GM19035 (cell line): Measurements from ENCODE around the gene SLC35A5.

Experiments used
- ATAC-seq: cut with Tn5 transposase; IDR thresholded peaks from one replicate; pipeline ENCODE4 v1.9.1; 2021; ENCODE audit not compliant: unreplicated experiment

The SLC35A5 gene

DNA sequence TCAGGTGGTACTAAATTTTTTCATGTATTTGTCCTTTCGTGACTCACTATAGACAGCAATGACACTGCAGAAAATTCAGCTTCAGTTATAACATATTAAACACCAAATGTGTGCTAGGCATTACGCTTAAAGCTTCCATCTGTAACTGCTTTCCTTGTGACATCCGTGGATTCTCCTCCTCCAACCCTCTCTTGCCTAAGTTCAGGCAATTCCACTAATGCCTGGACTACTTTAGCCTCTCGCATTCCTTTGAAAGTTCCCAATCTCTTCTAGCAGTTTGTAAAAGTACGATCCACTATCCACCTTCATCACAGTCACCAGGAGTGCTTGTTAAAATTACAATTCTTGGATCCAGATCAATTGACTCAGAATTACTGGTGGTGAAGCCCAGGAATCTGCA lies 61.4 kb downstream of the SLC35A5 start:
- no peak for ATAC-seq

GRCh38 chr3:112623717-112624116 lies 61.9 kb downstream of the SLC35A5 start:
- ATAC-seq = no peak

GRCh38 chr3:112627419-112627818 lies 65.6 kb downstream of the SLC35A5 start:
- no peak for ATAC-seq

GRCh38 chr3:112627919-112628466 lies 66.1 kb downstream of the SLC35A5 start:
- ATAC-seq = no peak

DNA sequence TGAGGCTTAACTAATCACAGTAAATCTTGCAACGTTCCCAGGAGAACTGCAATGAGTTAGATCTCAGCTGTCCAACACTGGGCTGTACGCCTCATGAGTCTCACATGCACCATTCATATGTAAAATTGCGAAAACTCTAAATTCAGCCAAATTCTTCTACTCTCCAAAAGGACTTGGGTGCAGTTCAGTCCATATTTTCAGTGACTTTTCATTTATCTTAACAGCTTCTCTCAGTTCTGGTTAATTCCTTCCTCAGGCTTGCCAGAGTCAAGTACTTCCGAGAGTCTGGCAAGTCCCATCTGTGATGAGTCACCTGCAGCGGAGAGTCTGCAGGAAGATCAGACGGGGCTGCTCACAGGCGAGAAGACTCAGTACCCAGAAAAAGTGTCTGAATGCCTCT lies 67.6 kb downstream of the SLC35A5 start:
- no peak for ATAC-seq

- ATAC-seq = no peak
Observed at GRCh38 chr3:112631257-112631656, 69.4 kb downstream of the SLC35A5 start.

DNA sequence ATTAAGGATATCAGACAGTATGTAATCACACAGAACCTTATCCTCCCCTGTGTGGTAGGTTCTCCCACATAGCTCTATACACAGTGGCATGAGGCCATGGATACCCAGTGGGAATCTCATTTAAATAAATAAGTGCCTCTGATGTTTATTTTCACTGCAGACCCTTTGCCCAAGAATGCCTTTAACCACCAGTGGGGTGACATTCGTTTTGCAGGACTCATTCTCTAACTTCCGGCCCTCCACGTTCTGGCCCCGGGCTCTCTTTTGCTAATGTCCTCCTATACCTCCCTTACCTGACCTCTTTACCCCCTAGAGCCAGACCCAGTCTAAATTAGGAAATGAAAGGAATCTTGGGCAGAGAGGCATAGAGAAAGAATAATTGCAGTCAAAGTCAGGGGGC lies 70.8 kb downstream of the SLC35A5 start:
- ATAC-seq = no peak

GRCh38 chr3:112633191-112633590 lies 71.3 kb downstream of the SLC35A5 start:
- ATAC-seq = no peak

- no peak for ATAC-seq
Observed at GRCh38 chr3:112633757-112634156, 71.9 kb downstream of the SLC35A5 start.

DNA sequence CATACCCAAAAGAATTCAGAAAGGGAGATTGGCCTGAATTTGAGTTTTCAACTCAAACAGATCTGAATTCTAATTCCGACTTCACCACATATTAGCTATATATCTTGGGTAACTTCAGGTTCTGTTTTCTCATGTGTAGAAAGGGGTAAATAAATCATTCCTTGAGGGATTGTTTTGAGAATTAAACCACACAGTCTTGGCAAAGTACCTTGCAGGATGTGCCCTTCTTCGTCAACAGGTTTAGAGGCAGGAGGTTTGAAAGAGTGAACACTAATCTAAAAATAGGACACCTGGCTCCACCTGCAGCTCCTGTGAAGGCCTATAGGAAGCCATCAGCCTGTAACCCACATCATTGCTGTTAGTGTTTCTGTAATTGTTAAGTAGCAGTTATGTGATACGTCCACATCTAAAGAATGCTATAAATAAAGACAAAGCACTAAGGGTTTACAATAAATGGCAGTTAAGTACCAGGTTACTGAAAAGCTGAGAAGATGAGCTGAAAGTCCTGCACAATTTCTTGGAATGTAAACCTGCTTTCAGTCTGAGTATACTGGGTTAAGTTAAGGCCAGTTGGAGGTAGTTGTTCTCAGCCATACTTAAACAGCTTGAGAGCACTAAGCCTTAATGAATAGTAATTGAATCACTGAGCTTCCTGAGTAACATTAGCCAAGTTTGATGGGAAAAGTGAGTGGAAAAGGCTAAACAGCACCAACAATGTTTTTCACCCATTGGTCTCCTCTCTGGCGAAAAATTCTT lies 73.1 kb downstream of the SLC35A5 start:
- no peak for ATAC-seq
